WTC11 (cell line): Measurements from ENCODE around the gene ABHD15. TPM values are rescaled to one million over a fixed set of nuclear protein-coding genes. Genes with fewer than 3 reads are reported as not detected.

Experiments used
- ATAC-seq: fragments of 200-7000 bp; cut with Tn5 transposase; 2 replicates; pipeline ENCODE4 v1.10.0; 2021; ENCODE audit warnings: mild to moderate bottlenecking, moderate library complexity
- Bru-seq: library from RNA; stranded (reverse); fragments of 400-500 nt; gene quantifications from one replicate; lab custom pipeline; 2021; lab: Mats Ljungman, UMichigan
- CTCF ChIA-PET: fragments of 300-600 bp; sonication (Branson Sonifier 250); formaldehyde crosslinking; loops from one replicate; lab custom pipeline; 2021; ENCODE audit warnings: antibody characterized with exemption; lab: Charles Lee
- POLR2A ChIA-PET: fragments of 350-600 bp; sonication (Branson Sonifier 250); formaldehyde crosslinking; loops from one replicate; lab custom pipeline; 2021; ENCODE audit warnings: antibody characterized with exemption; lab: Charles Lee
- DNase-seq: peaks from one replicate; pipeline ENCODE4 v3.0.0; 2021; ENCODE audit warnings: low spot score
- H3K27ac Mint-ChIP-seq: 2 replicates; pipeline ENCODE4 v1.8.0; 2021; ENCODE audit warnings: mixed read lengths
- H3K27me3 Mint-ChIP-seq: 2 replicates; pipeline ENCODE4 v1.8.0; 2021; ENCODE audit warnings: low read depth, mild to moderate bottlenecking, moderate library complexity, mixed read lengths
- H3K36me3 Mint-ChIP-seq: 2 replicates; pipeline ENCODE4 v1.8.0; 2021; ENCODE audit warnings: mixed read lengths
- H3K4me1 Mint-ChIP-seq: 2 replicates; pipeline ENCODE4 v1.8.0; 2022; ENCODE audit warnings: mixed read lengths
- H3K4me3 Mint-ChIP-seq: 2 replicates; pipeline ENCODE4 v1.8.0; 2021; ENCODE audit warnings: mild to moderate bottlenecking, moderate library complexity, mixed read lengths
- H3K9me3 Mint-ChIP-seq: 2 replicates; pipeline ENCODE4 v1.8.0; 2021; ENCODE audit warnings: mixed read lengths
- CREM ChIP-seq: sonication (generic); formaldehyde crosslinking; IDR thresholded peaks from 2 replicates; pipeline ENCODE4 v1.8.1; 2022; ENCODE audit warnings: mild to moderate bottlenecking, missing genetic modification reagents, moderate library complexity
- FOXK1 ChIP-seq: sonication (generic); formaldehyde crosslinking; IDR thresholded peaks from 2 replicates; pipeline ENCODE4 v1.8.0; 2022; ENCODE audit warnings: mild to moderate bottlenecking, moderate library complexity, missing genetic modification reagents
- FOXP1 ChIP-seq: sonication (generic); formaldehyde crosslinking; IDR thresholded peaks from 2 replicates; pipeline ENCODE4 v1.8.0; 2022; ENCODE audit warnings: missing genetic modification reagents, mild to moderate bottlenecking, moderate library complexity, borderline replicate concordance
- JUN ChIP-seq: sonication (generic); formaldehyde crosslinking; IDR thresholded peaks from 2 replicates; pipeline ENCODE4 v1.8.0; 2023; ENCODE audit warnings: mild to moderate bottlenecking, missing genetic modification reagents
- MYBL2 ChIP-seq: sonication (generic); formaldehyde crosslinking; IDR thresholded peaks from 2 replicates; pipeline ENCODE4 v1.8.1; 2023; ENCODE audit warnings: mild to moderate bottlenecking, moderate library complexity, missing genetic modification reagents
- RELA ChIP-seq: sonication (generic); formaldehyde crosslinking; IDR thresholded peaks from 2 replicates; pipeline ENCODE4 v1.8.1; 2022; ENCODE audit warnings: missing genetic modification reagents, mild to moderate bottlenecking, borderline replicate concordance
- SP1 ChIP-seq: sonication (generic); formaldehyde crosslinking; conservative IDR thresholded peaks from 2 replicates; pipeline ENCODE4 v1.8.1; 2022; ENCODE audit warnings: missing genetic modification reagents
- TCF7 ChIP-seq: sonication (generic); formaldehyde crosslinking; IDR thresholded peaks from 2 replicates; pipeline ENCODE4 v1.8.0; 2022; ENCODE audit warnings: mild to moderate bottlenecking, low read depth, missing genetic modification reagents, moderate library complexity
- TP53 ChIP-seq: sonication (generic); formaldehyde crosslinking; IDR thresholded peaks from 2 replicates; pipeline ENCODE4 v1.8.1; 2023; ENCODE audit warnings: mild to moderate bottlenecking, missing genetic modification reagents
- ZNF138 ChIP-seq: sonication (generic); formaldehyde crosslinking; conservative IDR thresholded peaks from 2 replicates; pipeline ENCODE4 v1.8.1; 2022; ENCODE audit warnings: mild to moderate bottlenecking, moderate library complexity, missing genetic modification reagents
- ZNF219 ChIP-seq: sonication (generic); formaldehyde crosslinking; IDR thresholded peaks from 2 replicates; pipeline ENCODE4 v1.8.0; 2023; ENCODE audit warnings: missing genetic modification reagents, mild to moderate bottlenecking, borderline replicate concordance
- ZNF232 ChIP-seq: sonication (generic); formaldehyde crosslinking; IDR thresholded peaks from 2 replicates; pipeline ENCODE4 v1.8.0; 2022; ENCODE audit warnings: mild to moderate bottlenecking, missing genetic modification reagents
- ZNF423 ChIP-seq: fragments of 250-450 bp; sonication (Bioruptor Pico); IDR thresholded peaks from 2 replicates; pipeline ENCODE4 v2.1.2; 2022; ENCODE audit warnings: mild to moderate bottlenecking, moderate library complexity
- ZNF671 ChIP-seq: fragments of 250-450 bp; sonication (Bioruptor Pico); IDR thresholded peaks from 2 replicates; pipeline ENCODE4 v1.8.0; 2021; ENCODE audit warnings: mild to moderate bottlenecking
- long read RNA-seq, 3 experiments: library from RNA in 1 of 3; library from capped mRNA in 1 of 3; library from polyadenylated mRNA in 1 of 3; unstranded in 2 of 3; stranded (forward) in 1 of 3; transcript quantifications; one replicate each; pipeline ENCODE4 v2.0.0, GENCODE V29; 2021
- total RNA-seq: library from RNA; stranded (reverse); gene quantifications from 3 replicates; pipeline ENCODE4 v1.2.3, GENCODE V29; 2021
- TF ChIP-seq, protein P1 (sequence below): sonication (generic); formaldehyde crosslinking; IDR thresholded peaks from 2 replicates; pipeline ENCODE4 v1.8.0; 2022; ENCODE audit warnings: missing genetic modification reagents
- TF ChIP-seq, protein P2 (sequence below): sonication (generic); formaldehyde crosslinking; IDR thresholded peaks from 2 replicates; pipeline ENCODE4 v1.8.0; 2022; ENCODE audit warnings: mild to moderate bottlenecking, missing genetic modification reagents
- TF ChIP-seq, protein P3 (sequence below): sonication (generic); formaldehyde crosslinking; IDR thresholded peaks from 2 replicates; pipeline ENCODE4 v1.8.0; 2022; ENCODE audit warnings: mild to moderate bottlenecking, missing genetic modification reagents
- TF ChIP-seq, protein P4 (sequence below): fragments of 250-450 bp; sonication (Bioruptor Pico); IDR thresholded peaks from 2 replicates; pipeline ENCODE4 v1.9.0; 2021; ENCODE audit warnings: mild to moderate bottlenecking
- TF ChIP-seq, protein P5 (sequence below): sonication (generic); formaldehyde crosslinking; IDR thresholded peaks from 2 replicates; pipeline ENCODE4 v1.8.1; 2023; ENCODE audit warnings: mild to moderate bottlenecking, moderate library complexity, missing genetic modification reagents

ABHD15 gene, protein sequence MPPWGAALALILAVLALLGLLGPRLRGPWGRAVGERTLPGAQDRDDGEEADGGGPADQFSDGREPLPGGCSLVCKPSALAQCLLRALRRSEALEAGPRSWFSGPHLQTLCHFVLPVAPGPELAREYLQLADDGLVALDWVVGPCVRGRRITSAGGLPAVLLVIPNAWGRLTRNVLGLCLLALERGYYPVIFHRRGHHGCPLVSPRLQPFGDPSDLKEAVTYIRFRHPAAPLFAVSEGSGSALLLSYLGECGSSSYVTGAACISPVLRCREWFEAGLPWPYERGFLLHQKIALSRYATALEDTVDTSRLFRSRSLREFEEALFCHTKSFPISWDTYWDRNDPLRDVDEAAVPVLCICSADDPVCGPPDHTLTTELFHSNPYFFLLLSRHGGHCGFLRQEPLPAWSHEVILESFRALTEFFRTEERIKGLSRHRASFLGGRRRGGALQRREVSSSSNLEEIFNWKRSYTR
- total RNA-seq = 2.6 to 3.3 TPM (median 2.8 TPM) in 3 replicates
- Bru-seq, nascent RNA = percentile 50 among the genes with signal in this experiment
- long read RNA-seq, experiment 1, transcript ABHD15-201 (2 exons, 3,592 nt) = major isoform, 13 of 14 reads
- long read RNA-seq, experiment 1, partial matches to known transcripts = 0 of 14 reads
- long read RNA-seq, experiment 1, other reads (novel, unspliced or antisense) = 1 of 14 reads
- long read RNA-seq, experiment 2, partial matches to known transcripts = 0 of 2 reads
- long read RNA-seq, experiment 2, other reads (novel, unspliced or antisense) = 1 of 2 reads
- long read RNA-seq, experiment 3 = 0 reads

DNA sequence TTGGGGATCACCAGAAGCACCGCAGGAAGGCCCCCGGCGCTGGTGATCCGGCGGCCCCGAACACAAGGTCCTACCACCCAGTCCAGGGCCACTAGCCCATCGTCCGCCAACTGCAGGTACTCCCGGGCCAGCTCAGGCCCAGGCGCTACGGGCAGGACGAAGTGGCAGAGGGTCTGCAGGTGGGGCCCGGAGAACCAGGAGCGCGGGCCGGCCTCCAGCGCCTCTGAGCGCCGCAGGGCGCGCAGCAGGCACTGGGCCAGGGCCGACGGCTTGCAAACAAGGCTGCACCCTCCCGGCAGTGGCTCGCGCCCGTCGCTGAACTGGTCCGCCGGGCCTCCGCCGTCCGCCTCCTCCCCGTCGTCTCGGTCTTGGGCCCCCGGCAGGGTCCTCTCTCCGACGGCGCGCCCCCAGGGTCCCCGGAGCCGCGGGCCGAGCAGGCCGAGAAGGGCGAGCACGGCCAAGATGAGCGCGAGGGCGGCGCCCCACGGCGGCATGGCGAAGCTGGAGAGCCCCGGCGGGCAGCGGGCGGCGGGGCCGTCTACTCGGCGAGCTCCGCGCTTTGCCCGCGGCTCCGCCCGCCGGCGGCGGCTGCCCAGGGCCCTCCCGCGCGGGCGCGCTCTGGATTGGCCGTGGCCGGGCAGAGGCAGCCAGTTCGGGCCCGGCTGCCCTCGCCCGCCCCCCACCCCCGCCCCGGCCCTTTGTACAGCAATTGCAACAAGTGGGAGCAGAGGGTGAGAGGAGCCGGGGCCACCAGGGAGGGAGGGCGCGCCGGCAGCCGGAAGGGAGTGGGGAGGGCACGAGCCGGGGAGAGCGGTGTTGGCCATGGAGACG lies at the start of gene ABHD15:
Gene ABHD15, minus strand, starts transcription at position 565 of the 831 bp plus-strand sequence. Its CDS starts 71 bp downstream, at position 494.
- peak; percentile 56 for DNase-seq
- Mint-ChIP-seq H3K27me3 (peaks cover 50% of the 10 kb centered on the region), H3K27ac (no peak within 1 kb of the TSS), H3K36me3 (no peaks in the 10 kb centered on the region), H3K4me1 (peaks cover 11% of the 10 kb centered on the region), H3K4me3 (peak within 1 kb of the TSS; percentile 91), H3K9me3 (no peaks in the 10 kb centered on the region)
- 0 out of 2 replicates have a peak, but pooled peaks have one; percentile 9 for TF ChIP-seq MYBL2
- TF ChIP-seq FOXP1 = peak; percentile 19; the same call in 1 of the 2 replicates
- TF ChIP-seq, protein P1, sequence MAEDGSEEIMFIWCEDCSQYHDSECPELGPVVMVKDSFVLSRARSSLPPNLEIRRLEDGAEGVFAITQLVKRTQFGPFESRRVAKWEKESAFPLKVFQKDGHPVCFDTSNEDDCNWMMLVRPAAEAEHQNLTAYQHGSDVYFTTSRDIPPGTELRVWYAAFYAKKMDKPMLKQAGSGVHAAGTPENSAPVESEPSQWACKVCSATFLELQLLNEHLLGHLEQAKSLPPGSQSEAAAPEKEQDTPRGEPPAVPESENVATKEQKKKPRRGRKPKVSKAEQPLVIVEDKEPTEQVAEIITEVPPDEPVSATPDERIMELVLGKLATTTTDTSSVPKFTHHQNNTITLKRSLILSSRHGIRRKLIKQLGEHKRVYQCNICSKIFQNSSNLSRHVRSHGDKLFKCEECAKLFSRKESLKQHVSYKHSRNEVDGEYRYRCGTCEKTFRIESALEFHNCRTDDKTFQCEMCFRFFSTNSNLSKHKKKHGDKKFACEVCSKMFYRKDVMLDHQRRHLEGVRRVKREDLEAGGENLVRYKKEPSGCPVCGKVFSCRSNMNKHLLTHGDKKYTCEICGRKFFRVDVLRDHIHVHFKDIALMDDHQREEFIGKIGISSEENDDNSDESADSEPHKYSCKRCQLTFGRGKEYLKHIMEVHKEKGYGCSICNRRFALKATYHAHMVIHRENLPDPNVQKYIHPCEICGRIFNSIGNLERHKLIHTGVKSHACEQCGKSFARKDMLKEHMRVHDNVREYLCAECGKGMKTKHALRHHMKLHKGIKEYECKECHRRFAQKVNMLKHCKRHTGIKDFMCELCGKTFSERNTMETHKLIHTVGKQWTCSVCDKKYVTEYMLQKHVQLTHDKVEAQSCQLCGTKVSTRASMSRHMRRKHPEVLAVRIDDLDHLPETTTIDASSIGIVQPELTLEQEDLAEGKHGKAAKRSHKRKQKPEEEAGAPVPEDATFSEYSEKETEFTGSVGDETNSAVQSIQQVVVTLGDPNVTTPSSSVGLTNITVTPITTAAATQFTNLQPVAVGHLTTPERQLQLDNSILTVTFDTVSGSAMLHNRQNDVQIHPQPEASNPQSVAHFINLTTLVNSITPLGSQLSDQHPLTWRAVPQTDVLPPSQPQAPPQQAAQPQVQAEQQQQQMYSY (CRISPR knock-in tag) = no peak
- peak; percentile 18; the same call in 1 of the 2 replicates for TF ChIP-seq ZNF423
- 0 out of 2 replicates have a peak, but pooled peaks have one; percentile 0 for TF ChIP-seq RELA (CRISPR knock-in tag)
- no peak for TF ChIP-seq FOXK1 (CRISPR knock-in tag)
- TF ChIP-seq, protein P2, sequence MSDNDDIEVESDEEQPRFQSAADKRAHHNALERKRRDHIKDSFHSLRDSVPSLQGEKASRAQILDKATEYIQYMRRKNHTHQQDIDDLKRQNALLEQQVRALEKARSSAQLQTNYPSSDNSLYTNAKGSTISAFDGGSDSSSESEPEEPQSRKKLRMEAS (CRISPR knock-in tag) = no peak
- TF ChIP-seq, protein P3, sequence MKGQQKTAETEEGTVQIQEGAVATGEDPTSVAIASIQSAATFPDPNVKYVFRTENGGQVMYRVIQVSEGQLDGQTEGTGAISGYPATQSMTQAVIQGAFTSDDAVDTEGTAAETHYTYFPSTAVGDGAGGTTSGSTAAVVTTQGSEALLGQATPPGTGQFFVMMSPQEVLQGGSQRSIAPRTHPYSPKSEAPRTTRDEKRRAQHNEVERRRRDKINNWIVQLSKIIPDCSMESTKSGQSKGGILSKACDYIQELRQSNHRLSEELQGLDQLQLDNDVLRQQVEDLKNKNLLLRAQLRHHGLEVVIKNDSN (CRISPR knock-in tag) = no peak
- peak; percentile 44; the same call in 1 of the 2 replicates for TF ChIP-seq TP53
- TF ChIP-seq CREM (CRISPR knock-in tag) = no peak
- TF ChIP-seq ZNF219 = no peak
- 0 out of 2 replicates have a peak, but pooled peaks have one; percentile 50 for TF ChIP-seq ZNF232 (CRISPR knock-in tag)
- TF ChIP-seq ZNF671 (CRISPR knock-in tag) = no peak
- ATAC-seq = peak; percentile 5
- ChIA-PET POLR2A (interaction anchor here (1.4 kb wide), 1 partner anchor 26 kb away, joined by 3 read pairs; the partner anchor contains the start of gene ANKRD13B), CTCF (interaction anchor here (0.6 to 11.4 kb wide), 19 partner anchors 9 to 386 kb away, joined by 3 to 112 read pairs (median 5); partner anchors contain the start of genes ANKRD13B, CORO6, MYO18A and TAOK1)

DNA sequence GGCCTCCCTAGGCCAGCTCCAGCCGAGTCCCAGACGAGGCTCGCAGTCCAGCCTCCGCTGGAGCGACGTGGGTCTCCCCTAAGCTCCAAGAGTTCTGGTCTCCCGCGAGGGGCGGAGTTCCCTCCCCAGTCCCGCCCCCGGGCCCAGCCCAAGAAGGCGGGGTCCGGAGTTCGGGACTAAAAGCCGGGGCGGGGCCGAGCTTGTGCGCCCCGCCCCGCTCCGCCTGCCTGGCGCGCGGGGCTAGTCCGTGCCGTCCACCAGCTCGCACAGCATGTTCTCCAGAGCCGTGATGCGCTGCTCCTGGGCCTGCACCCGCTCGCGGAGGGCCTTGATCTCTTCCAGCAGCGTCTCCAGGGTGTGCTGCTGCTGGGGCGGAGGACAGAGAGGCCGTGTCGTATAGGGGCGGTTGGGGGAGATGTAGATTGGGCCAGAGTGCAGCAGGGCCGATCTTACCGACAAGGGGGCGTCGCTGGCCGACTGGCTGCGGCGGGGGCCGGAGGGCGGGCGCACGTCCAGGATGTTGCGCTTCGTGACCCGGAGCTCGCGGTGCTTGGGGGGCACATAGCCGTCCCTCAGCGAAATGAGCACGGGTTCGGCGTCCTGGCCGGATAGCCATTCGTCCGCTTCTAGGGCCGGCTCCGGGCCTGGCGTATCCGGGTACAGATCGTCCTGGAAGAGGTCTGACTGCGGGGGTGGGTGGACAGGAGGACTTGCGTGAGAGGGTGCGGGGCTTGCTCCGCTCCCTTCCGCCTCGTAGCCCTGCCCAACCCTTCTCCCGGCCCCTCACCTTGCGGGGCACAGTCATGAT lies 48.9 kb upstream of the ABHD15 start:
- H3K27me3 Mint-ChIP-seq = peaks cover 73% of the 10 kb centered on the region
- TF ChIP-seq SP1 (CRISPR knock-in tag) (peak; percentile 83), TCF7 (CRISPR knock-in tag) (0 out of 2 replicates have a peak, but pooled peaks have one; percentile 41), JUN (CRISPR knock-in tag) (no peak), ZNF138 (CRISPR knock-in tag) (no peak), CREM (CRISPR knock-in tag) (peak; percentile 57; the same call in 1 of the 2 replicates)
- TF ChIP-seq, protein P4, sequence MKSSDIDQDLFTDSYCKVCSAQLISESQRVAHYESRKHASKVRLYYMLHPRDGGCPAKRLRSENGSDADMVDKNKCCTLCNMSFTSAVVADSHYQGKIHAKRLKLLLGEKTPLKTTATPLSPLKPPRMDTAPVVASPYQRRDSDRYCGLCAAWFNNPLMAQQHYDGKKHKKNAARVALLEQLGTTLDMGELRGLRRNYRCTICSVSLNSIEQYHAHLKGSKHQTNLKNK (CRISPR knock-in tag) = no peak
- TF ChIP-seq, protein P5, sequence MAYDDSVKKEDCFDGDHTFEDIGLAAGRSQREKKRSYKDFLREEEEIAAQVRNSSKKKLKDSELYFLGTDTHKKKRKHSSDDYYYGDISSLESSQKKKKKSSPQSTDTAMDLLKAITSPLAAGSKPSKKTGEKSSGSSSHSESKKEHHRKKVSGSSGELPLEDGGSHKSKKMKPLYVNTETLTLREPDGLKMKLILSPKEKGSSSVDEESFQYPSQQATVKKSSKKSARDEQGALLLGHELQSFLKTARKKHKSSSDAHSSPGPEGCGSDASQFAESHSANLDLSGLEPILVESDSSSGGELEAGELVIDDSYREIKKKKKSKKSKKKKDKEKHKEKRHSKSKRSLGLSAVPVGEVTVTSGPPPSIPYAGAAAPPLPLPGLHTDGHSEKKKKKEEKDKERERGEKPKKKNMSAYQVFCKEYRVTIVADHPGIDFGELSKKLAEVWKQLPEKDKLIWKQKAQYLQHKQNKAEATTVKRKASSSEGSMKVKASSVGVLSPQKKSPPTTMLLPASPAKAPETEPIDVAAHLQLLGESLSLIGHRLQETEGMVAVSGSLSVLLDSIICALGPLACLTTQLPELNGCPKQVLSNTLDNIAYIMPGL (CRISPR knock-in tag) = peak; percentile 42; the same call in 1 of the 2 replicates
- TF ChIP-seq, all 79 proteins: peak for 4
- Mint-ChIP-seq H3K4me1 (peaks cover 42% of the 10 kb centered on the region), H3K36me3 (peaks cover 3% of the 10 kb centered on the region; the same call in 1 of the 2 replicates), H3K9me3 (no peaks in the 10 kb centered on the region), H3K4me3 (peak overlapping the region; percentile 80), H3K27ac (no peak overlapping the region)
- ATAC-seq = peak; percentile 54
- peak; percentile 88 for DNase-seq
- POLR2A ChIA-PET = interaction anchor here (0.6 to 1.3 kb wide), 5 partner anchors 15 to 924 kb away, joined by 3 to 5 read pairs (median 4); no protein-coding TSS in a partner anchor
- CTCF ChIA-PET = interaction anchor here (0.6 to 9.2 kb wide), 24 partner anchors 8 to 480 kb away, joined by 3 to 272 read pairs (median 7); partner anchors contain the start of genes ABHD15, ANKRD13B, MYO18A and SSH2
